Eye (tissue), 1 donor: Measurements from ENCODE around the gene LPO.

ENCODE experiments used
- DNase-seq: peaks from one replicate; pipeline ENCODE4 v3.0.0-alpha.2; 2015

Gene LPO

GRCh38 chr17:58279016-58279711, 40.8 kb downstream of the LPO start:
- peak; percentile 87 for DNase-seq

- DNase-seq: no peak
Observed at GRCh38 chr17:58279736-58280479, 41.5 kb downstream of the LPO start.

GRCh38 chr17:58280480-58281217, 42.3 kb downstream of the LPO start, which contains the start of gene MPO:
TSS of gene MPO (minus strand) at chr17:58280935. CDS start at chr17:58280758, 177 bp downstream.
- DNase-seq: no peak

GRCh38 chr17:58281511-58282011, 43.2 kb downstream of the LPO start:
- peak; percentile 7 for DNase-seq

GRCh38 chr17:58282442-58282841, 44.1 kb downstream of the LPO start:
- DNase-seq: no peak

GRCh38 chr17:58283674-58284612, 45.6 kb downstream of the LPO start:
- no peak for DNase-seq

GRCh38 chr17:58284613-58285421, 46.4 kb downstream of the LPO start:
- no peak for DNase-seq

- DNase-seq: no peak
Observed at GRCh38 chr17:58285422-58285810, 47.0 kb downstream of the LPO start.

GRCh38 chr17:58289869-58290268, 51.5 kb downstream of the LPO start:
- peak; percentile 20 for DNase-seq

- DNase-seq: no peak
Observed at GRCh38 chr17:58291246-58291645, 52.9 kb downstream of the LPO start.

- no peak for DNase-seq
Observed at GRCh38 chr17:58294034-58294433, 55.6 kb downstream of the LPO start.

- no peak for DNase-seq
Observed at GRCh38 chr17:58300336-58300735, 62.0 kb downstream of the LPO start.

- DNase-seq: no peak
Observed at GRCh38 chr17:58301504-58302150, 63.2 kb downstream of the LPO start.

GRCh38 chr17:58302171-58302918, 64.0 kb downstream of the LPO start:
- DNase-seq: no peak

GRCh38 chr17:58302919-58303585, 64.7 kb downstream of the LPO start:
- no peak for DNase-seq

GRCh38 chr17:58303971-58304749, 65.8 kb downstream of the LPO start:
- DNase-seq: peak; percentile 77

GRCh38 chr17:58304750-58305486, 66.5 kb downstream of the LPO start:
- DNase-seq: no peak

GRCh38 chr17:58305626-58306025, 67.2 kb downstream of the LPO start:
- DNase-seq: no peak
